OCI-LY7 (cell line): ENCODE measurements around the gene DOK7. TPM values are rescaled to one million over a fixed set of nuclear protein-coding genes. Genes with fewer than 3 reads are reported as not detected.

ENCODE experiments used
- BruUV-seq: library from RNA; stranded (reverse); fragments of 400-500 nt; replicated peaks from 2 replicates; lab custom pipeline; 2021; lab: Mats Ljungman, UMichigan
- CTCF ChIA-PET: fragments of 300-600 bp; sonication (Branson Sonifier 250); formaldehyde crosslinking; loops from one replicate; lab custom pipeline; 2022; ENCODE audit warnings: antibody characterized with exemption; ENCODE audit not compliant: unreplicated experiment; lab: Charles Lee
- POLR2A ChIA-PET: fragments of 300-600 bp; sonication (Branson Sonifier 250); formaldehyde crosslinking; loops from one replicate; lab custom pipeline; 2022; ENCODE audit warnings: antibody characterized with exemption; lab: Charles Lee
- DNase-seq: peaks from one replicate; pipeline ENCODE4 v3.0.0-alpha.2; 2015; ENCODE audit warnings: low spot score
- H2AFZ ChIP-seq: fragments of 200-600 bp; sonication (generic), shearing (Covaris generic); 2 replicates; pipeline ENCODE4 v1.6.1; 2014; ENCODE audit warnings: mild to moderate bottlenecking, antibody characterized with exemption, low read length, moderate library complexity
- H3K27ac ChIP-seq: fragments of 200-600 bp; sonication (generic); 2 replicates; pipeline ENCODE4 v1.5.1; 2014; ENCODE audit warnings: mixed run types, low read depth, mild to moderate bottlenecking, moderate library complexity, low read length, inconsistent platforms; ENCODE audit not compliant: poor library complexity, severe bottlenecking
- H3K36me3 ChIP-seq: fragments of 200-600 bp; sonication (generic); 2 replicates; pipeline ENCODE4 v1.6.1; 2014; ENCODE audit warnings: mild to moderate bottlenecking, antibody characterized with exemption, low read length, moderate library complexity, mixed read lengths; ENCODE audit not compliant: insufficient read depth
- H3K4me1 ChIP-seq: fragments of 200-600 bp; sonication (generic); 2 replicates; pipeline ENCODE4 v1.5.1; 2014; ENCODE audit warnings: mild to moderate bottlenecking, low read length; ENCODE audit not compliant: insufficient read depth, poor library complexity, severe bottlenecking
- H3K4me2 ChIP-seq: fragments of 200-600 bp; sonication (generic); 2 replicates; pipeline ENCODE4 v1.6.1; 2014; ENCODE audit warnings: mild to moderate bottlenecking, low read length
- H3K4me3 ChIP-seq: fragments of 200-600 bp; sonication (generic); 2 replicates; pipeline ENCODE4 v1.5.1; 2014; ENCODE audit warnings: mild to moderate bottlenecking, low read depth, low read length; ENCODE audit not compliant: poor library complexity, severe bottlenecking
- H3K79me2 ChIP-seq: fragments of 200-600 bp; sonication (generic); 2 replicates; pipeline ENCODE4 v1.6.1; 2016; ENCODE audit warnings: low read depth, mild to moderate bottlenecking, low read length, moderate library complexity, mixed read lengths; ENCODE audit not compliant: insufficient read depth
- H3K9me2 ChIP-seq: fragments of 200-600 bp; sonication (generic); 2 replicates; pipeline ENCODE4 v1.6.1; 2016; ENCODE audit warnings: mild to moderate bottlenecking, low read length, mixed read lengths; ENCODE audit not compliant: insufficient read depth
- H3K9me3 ChIP-seq: fragments of 200-600 bp; sonication (generic); 2 replicates; pipeline ENCODE4 v1.6.1; 2014; ENCODE audit warnings: mild to moderate bottlenecking, mixed run types, low read length, mixed read lengths
- H4K20me1 ChIP-seq: fragments of 200-600 bp; sonication (generic); 2 replicates; pipeline ENCODE4 v1.6.1; 2014; ENCODE audit warnings: mild to moderate bottlenecking, antibody characterized with exemption, low read length, moderate library complexity, mixed read lengths; ENCODE audit not compliant: insufficient read depth
- EZH2phosphoT487 ChIP-seq: fragments of 200-600 bp; sonication (generic); IDR thresholded peaks from 2 replicates; pipeline ENCODE4 v1.6.1; 2018; ENCODE audit warnings: low read depth, borderline replicate concordance, mild to moderate bottlenecking, mixed run types, antibody characterized with exemption, low read length, moderate library complexity, mixed read lengths
- intact Hi-C: fragments of 100-400 bp; cut with micrococcal nuclease; formaldehyde crosslinking; loops from one replicate; pipeline ENCODE4 v1.10.0; 2022; ENCODE audit not compliant: unreplicated experiment
- total RNA-seq, 2 experiments: library from RNA; depleted of rRNA in 1 of 2; stranded (reverse); fragments of >200 nt in 1 of 2; shearing (Covaris generic) in 1 of 2; gene quantifications; 2 replicates each; pipeline ENCODE4 v1.2.3, GENCODE V29; 2014 to 2022
- TF ChIP-seq, protein P1 (sequence below): fragments of 200-600 bp; sonication (generic); conservative IDR thresholded peaks from 2 replicates; pipeline ENCODE4 v1.5.1; 2014; ENCODE audit warnings: mild to moderate bottlenecking, antibody characterized with exemption, low read length, moderate library complexity, mixed read lengths

DOK7 gene
- total RNA-seq, 2 experiments from 2014 or later, result 1.5 TPM; not detected in 1

- intact Hi-C loops, result no loop called here
- no TSS peak for BruUV-seq
These were observed 15.6 kb downstream of the DOK7 start for GRCh38 chr4:3478446-3479357.

DNA sequence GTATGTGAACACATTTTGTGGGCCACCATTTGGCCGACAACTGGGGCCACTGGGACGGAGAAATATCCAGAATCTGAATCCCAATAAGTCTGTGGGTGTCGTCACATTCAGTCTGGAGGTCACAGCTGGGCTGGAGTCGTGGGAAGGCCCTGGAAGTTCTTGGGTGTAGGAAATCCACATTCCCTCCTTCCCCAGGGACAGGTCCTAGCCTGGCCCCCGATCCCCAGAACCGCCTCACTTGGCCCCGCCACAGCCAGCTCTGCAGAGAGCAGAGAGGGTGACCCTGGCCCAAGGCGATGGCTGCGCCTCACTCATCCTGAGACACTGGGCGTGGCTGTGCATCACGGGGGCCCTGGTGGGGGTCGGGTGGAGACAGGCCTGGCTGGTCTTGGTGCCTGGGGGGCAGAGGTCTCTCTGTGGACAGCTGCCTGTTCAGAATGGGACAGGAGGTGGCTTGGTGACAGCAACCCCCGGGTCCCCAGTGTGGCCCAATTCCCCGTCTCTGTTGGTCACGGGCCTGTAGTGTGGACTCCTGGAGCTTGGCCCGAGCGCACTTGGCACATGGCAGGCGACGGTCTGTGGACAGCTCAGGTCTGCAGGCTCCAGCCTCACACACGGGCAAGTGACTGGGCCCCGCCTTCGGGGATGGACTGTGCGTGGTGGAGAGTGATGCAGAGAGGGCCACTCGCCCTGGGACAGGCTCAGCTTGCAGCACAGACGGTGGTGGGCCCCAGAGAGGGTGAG lies 16.4 kb downstream of the DOK7 start:
- DNase-seq, result no peak
- intact Hi-C loops, result loop anchor here (1.0 kb wide), 1 partner anchor 133 kb away; no protein-coding TSS in a partner anchor
- Histone ChIP-seq H3K4me3 (no peak overlapping the region), H3K9me2 (no peaks in the 10 kb centered on the region), H2AFZ (no peak overlapping the region), H3K4me2 (no peak overlapping the region), H3K27ac (no peak overlapping the region), H4K20me1 (no peaks in the 10 kb centered on the region; the same call in 1 of the 2 replicates), H3K79me2 (no peaks in the 10 kb centered on the region), H3K36me3 (no peaks in the 10 kb centered on the region), H3K4me1 (peaks cover 3% of the 10 kb centered on the region), H3K9me3 (no peaks in the 10 kb centered on the region)
- no peak for TF ChIP-seq EZH2phosphoT487
- TF ChIP-seq, protein P1, sequence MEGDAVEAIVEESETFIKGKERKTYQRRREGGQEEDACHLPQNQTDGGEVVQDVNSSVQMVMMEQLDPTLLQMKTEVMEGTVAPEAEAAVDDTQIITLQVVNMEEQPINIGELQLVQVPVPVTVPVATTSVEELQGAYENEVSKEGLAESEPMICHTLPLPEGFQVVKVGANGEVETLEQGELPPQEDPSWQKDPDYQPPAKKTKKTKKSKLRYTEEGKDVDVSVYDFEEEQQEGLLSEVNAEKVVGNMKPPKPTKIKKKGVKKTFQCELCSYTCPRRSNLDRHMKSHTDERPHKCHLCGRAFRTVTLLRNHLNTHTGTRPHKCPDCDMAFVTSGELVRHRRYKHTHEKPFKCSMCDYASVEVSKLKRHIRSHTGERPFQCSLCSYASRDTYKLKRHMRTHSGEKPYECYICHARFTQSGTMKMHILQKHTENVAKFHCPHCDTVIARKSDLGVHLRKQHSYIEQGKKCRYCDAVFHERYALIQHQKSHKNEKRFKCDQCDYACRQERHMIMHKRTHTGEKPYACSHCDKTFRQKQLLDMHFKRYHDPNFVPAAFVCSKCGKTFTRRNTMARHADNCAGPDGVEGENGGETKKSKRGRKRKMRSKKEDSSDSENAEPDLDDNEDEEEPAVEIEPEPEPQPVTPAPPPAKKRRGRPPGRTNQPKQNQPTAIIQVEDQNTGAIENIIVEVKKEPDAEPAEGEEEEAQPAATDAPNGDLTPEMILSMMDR, result no peak
- POLR2A ChIA-PET, result no interaction called here
- no TSS peak for BruUV-seq
- CTCF ChIA-PET, result interaction anchor here (0.9 kb wide), 1 partner anchor 14 kb away, joined by 4 read pairs; no protein-coding TSS in a partner anchor

More at GRCh38 chr4:3478446-3479357, 15.6 kb downstream of the DOK7 start:
- TF ChIP-seq, protein P1, result no peak
- no peak for TF ChIP-seq EZH2phosphoT487
- no peak for DNase-seq
- H2AFZ ChIP-seq, result no peak overlapping the region
- H4K20me1 ChIP-seq, result no peaks in the 10 kb centered on the region; the same call in 1 of the 2 replicates
- no peak overlapping the region for H3K4me2 ChIP-seq
- H3K79me2 ChIP-seq, result no peaks in the 10 kb centered on the region
- CTCF ChIA-PET, result no interaction called here
- no peaks in the 10 kb centered on the region for H3K9me3 ChIP-seq
- no peak overlapping the region for H3K4me3 ChIP-seq
- POLR2A ChIA-PET, result no interaction called here
- H3K4me1 ChIP-seq, result no peaks in the 10 kb centered on the region
- H3K36me3 ChIP-seq, result no peaks in the 10 kb centered on the region
- no peaks in the 10 kb centered on the region for H3K9me2 ChIP-seq
- H3K27ac ChIP-seq, result no peak overlapping the region
